Frontal cortex (tissue), 4 donors: ENCODE measurements around the gene NSG1. TPM values are rescaled to one million over a fixed set of nuclear protein-coding genes. Genes with fewer than 3 reads are reported as not detected.
"Not testable (repeated sequence)": the region's sequence is repeated elsewhere in the genome, so short reads cannot be mapped to it uniquely, and the experiment has no call there.

Experiments
- DNase-seq, 2 donors: peaks; one replicate each; pipeline ENCODE4 v3.0.0; 2012; ENCODE audit warnings: low spot score in 2 of 2
- FAIRE-seq: peaks from 2 replicates; lab custom pipeline; 2012; peaks lifted over from hg19 to GRCh38; lab: Jason Lieb, UNC
- total RNA-seq: library from RNA; depleted of rRNA; stranded (reverse); fragments of >200 nt; gene quantifications from one replicate; pipeline ENCODE4 v1.2.3, GENCODE V29; 2014
- donor health status: control.
- donor health status: control.
- donor health status: control.

The NSG1 gene
- total RNA-seq, 1 donor from 2014 or later: 302 TPM

GRCh38 chr4:4456816-4457578, 70.1 kb downstream of the NSG1 start:
- DNase-seq (no peak), FAIRE-seq (no peak)

- no peak for DNase-seq
Observed at GRCh38 chr4:4457803-4458553, 71.1 kb downstream of the NSG1 start.

GRCh38 chr4:4459181-4459580, 72.3 kb downstream of the NSG1 start:
- no peak for FAIRE-seq
- no peak for DNase-seq

More at GRCh38 chr4:4457803-4458553, 71.1 kb downstream of the NSG1 start:
- FAIRE-seq: no peak

- FAIRE-seq (no peak), DNase-seq (no peak)
Observed at GRCh38 chr4:4460759-4461158, 73.9 kb downstream of the NSG1 start.

- DNase-seq (no peak), FAIRE-seq (no peak)
Observed at GRCh38 chr4:4461178-4461577, 74.3 kb downstream of the NSG1 start.

- FAIRE-seq: no peak
- DNase-seq: no peak
Observed at GRCh38 chr4:4461850-4462249, 74.9 kb downstream of the NSG1 start.

GRCh38 chr4:4462970-4463369, 76.1 kb downstream of the NSG1 start:
- DNase-seq: no peak
- no peak for FAIRE-seq

- DNase-seq, FAIRE-seq: not testable (repeated sequence)
Observed at GRCh38 chr4:4465238-4465637, 78.3 kb downstream of the NSG1 start.

Other genes starting within 250 kb of the NSG1 start
- not detected for gene OTOP1, start 160.2 kb upstream of the NSG1 start, total RNA-seq
- 46.5 TPM for gene TMEM128, start 138.9 kb upstream of the NSG1 start, total RNA-seq
- 7.7 TPM for gene LYAR, start 96.9 kb upstream of the NSG1 start, total RNA-seq
- gene ZBTB49, start 96.9 kb upstream of the NSG1 start, total RNA-seq: 8.6 TPM
- 17.9 TPM for gene STX18, start 154.9 kb downstream of the NSG1 start, total RNA-seq